Calu3 (cell line): ENCODE results near the gene CDHR5. TPM values are rescaled to one million over a fixed set of nuclear protein-coding genes. Genes with fewer than 3 reads are reported as not detected.

Experiments used
- BruUV-seq: library from RNA; stranded (reverse); fragments of 400-500 nt; replicated peaks from 2 replicates; lab custom pipeline; 2021; lab: Mats Ljungman, UMichigan
- CTCF ChIA-PET: fragments of 300-600 bp; sonication (Branson Sonifier 250); formaldehyde crosslinking; loops from one replicate; lab custom pipeline; 2022; ENCODE audit warnings: antibody characterized with exemption; lab: Charles Lee
- DNase-seq: peaks from one replicate; pipeline ENCODE4 v3.0.0; 2022
- H3K27ac Mint-ChIP-seq: one replicate; pipeline ENCODE4 v1.8.0; 2022; ENCODE audit warnings: mixed read lengths; ENCODE audit not compliant: unreplicated experiment
- H3K27me3 Mint-ChIP-seq: one replicate; pipeline ENCODE4 v1.8.0; 2022; ENCODE audit warnings: mixed read lengths; ENCODE audit not compliant: unreplicated experiment
- H3K36me3 Mint-ChIP-seq: one replicate; pipeline ENCODE4 v1.8.0; 2022; ENCODE audit warnings: mild to moderate bottlenecking, moderate library complexity, mixed read lengths; ENCODE audit not compliant: insufficient read depth, unreplicated experiment
- H3K4me1 Mint-ChIP-seq: one replicate; pipeline ENCODE4 v1.8.0; 2022; ENCODE audit warnings: mild to moderate bottlenecking, low read depth, mixed read lengths; ENCODE audit not compliant: unreplicated experiment
- H3K4me3 Mint-ChIP-seq: one replicate; pipeline ENCODE4 v1.8.0; 2022; ENCODE audit warnings: mild to moderate bottlenecking, low read depth, moderate library complexity, mixed read lengths; ENCODE audit not compliant: unreplicated experiment
- H3K9me3 Mint-ChIP-seq: one replicate; pipeline ENCODE4 v1.8.0; 2022; ENCODE audit warnings: low read depth, mixed read lengths; ENCODE audit not compliant: unreplicated experiment
- intact Hi-C: fragments of 100-400 bp; cut with micrococcal nuclease; formaldehyde crosslinking; loops from one replicate; pipeline ENCODE4 v1.10.0; 2022; ENCODE audit not compliant: unreplicated experiment
- total RNA-seq: library from RNA; stranded (reverse); gene quantifications from 2 replicates; pipeline ENCODE4 v1.2.3, GENCODE V29; 2022
- TF ChIP-seq, protein P1 (sequence below): fragments of 200-600 bp; IDR thresholded peaks from one replicate; pipeline ENCODE4 v1.8.0; 2022; ENCODE audit warnings: antibody characterized with exemption; ENCODE audit not compliant: unreplicated experiment

Gene CDHR5
- total RNA-seq, 1 experiment from 2014 or later = 5.0 TPM

- no peak overlapping the region for H3K4me3 Mint-ChIP-seq
- TF ChIP-seq, protein P1, sequence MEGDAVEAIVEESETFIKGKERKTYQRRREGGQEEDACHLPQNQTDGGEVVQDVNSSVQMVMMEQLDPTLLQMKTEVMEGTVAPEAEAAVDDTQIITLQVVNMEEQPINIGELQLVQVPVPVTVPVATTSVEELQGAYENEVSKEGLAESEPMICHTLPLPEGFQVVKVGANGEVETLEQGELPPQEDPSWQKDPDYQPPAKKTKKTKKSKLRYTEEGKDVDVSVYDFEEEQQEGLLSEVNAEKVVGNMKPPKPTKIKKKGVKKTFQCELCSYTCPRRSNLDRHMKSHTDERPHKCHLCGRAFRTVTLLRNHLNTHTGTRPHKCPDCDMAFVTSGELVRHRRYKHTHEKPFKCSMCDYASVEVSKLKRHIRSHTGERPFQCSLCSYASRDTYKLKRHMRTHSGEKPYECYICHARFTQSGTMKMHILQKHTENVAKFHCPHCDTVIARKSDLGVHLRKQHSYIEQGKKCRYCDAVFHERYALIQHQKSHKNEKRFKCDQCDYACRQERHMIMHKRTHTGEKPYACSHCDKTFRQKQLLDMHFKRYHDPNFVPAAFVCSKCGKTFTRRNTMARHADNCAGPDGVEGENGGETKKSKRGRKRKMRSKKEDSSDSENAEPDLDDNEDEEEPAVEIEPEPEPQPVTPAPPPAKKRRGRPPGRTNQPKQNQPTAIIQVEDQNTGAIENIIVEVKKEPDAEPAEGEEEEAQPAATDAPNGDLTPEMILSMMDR = no peak
- intact Hi-C loops = no loop called here
- no peak overlapping the region for H3K27ac Mint-ChIP-seq
- no peak for DNase-seq
- H3K27me3 Mint-ChIP-seq = no peaks in the 10 kb centered on the region
- no TSS peak for BruUV-seq
- no peaks in the 10 kb centered on the region for H3K4me1 Mint-ChIP-seq
- H3K36me3 Mint-ChIP-seq = peaks cover 34% of the 10 kb centered on the region
- CTCF ChIA-PET = no interaction called here
- H3K9me3 Mint-ChIP-seq = no peaks in the 10 kb centered on the region
Measured at GRCh38 chr11:635945-636510, 11.3 kb upstream of the CDHR5 start.

- Mint-ChIP-seq H3K4me3 (no peak overlapping the region), H3K9me3 (peaks cover 4% of the 10 kb centered on the region), H3K4me1 (no peaks in the 10 kb centered on the region), H3K27me3 (no peaks in the 10 kb centered on the region), H3K36me3 (peaks cover 15% of the 10 kb centered on the region), H3K27ac (no peak overlapping the region)
- DNase-seq = no peak
- BruUV-seq = no TSS peak
- TF ChIP-seq, protein P1 = no peak
- CTCF ChIA-PET = no interaction called here
- intact Hi-C loops = no loop called here
Measured at GRCh38 chr11:630871-631270, 6.1 kb upstream of the CDHR5 start.

- Mint-ChIP-seq H3K4me3 (no peak overlapping the region), H3K27ac (no peak overlapping the region), H3K27me3 (no peaks in the 10 kb centered on the region), H3K36me3 (peaks cover 19% of the 10 kb centered on the region), H3K4me1 (no peaks in the 10 kb centered on the region), H3K9me3 (peaks cover 4% of the 10 kb centered on the region)
- intact Hi-C loops = no loop called here
- DNase-seq = no peak
- TF ChIP-seq, protein P1 = no peak
- no TSS peak for BruUV-seq
- CTCF ChIA-PET = no interaction called here
Measured at GRCh38 chr11:629237-629583, 4.5 kb upstream of the CDHR5 start.

- H3K27ac Mint-ChIP-seq = no peak overlapping the region
- peaks cover 4% of the 10 kb centered on the region for H3K9me3 Mint-ChIP-seq
- no peak overlapping the region for H3K4me3 Mint-ChIP-seq
Measured at GRCh38 chr11:628056-628455, 3.3 kb upstream of the CDHR5 start.

More at GRCh38 chr11:628056-628455, 3.3 kb upstream of the CDHR5 start:
- Mint-ChIP-seq H3K36me3 (peaks cover 30% of the 10 kb centered on the region), H3K27me3 (no peaks in the 10 kb centered on the region), H3K4me1 (peaks cover 9% of the 10 kb centered on the region)
- CTCF ChIA-PET = no interaction called here
- intact Hi-C loops = no loop called here
- TF ChIP-seq, protein P1 = no peak
- no TSS peak for BruUV-seq
- no peak for DNase-seq
